ENCODE measurements around the gene NSDHL. TPM values are rescaled to one million over a fixed set of nuclear protein-coding genes. Genes with fewer than 3 reads are reported as not detected.

The NSDHL gene
- total and polyA plus RNA-seq, 2 experiments from 2014 or later = 46.2 to 62.9 TPM

GRCh38 chrX:152817078-152817764 is 13.6 kb upstream of the NSDHL start:
- Histone ChIP-seq H2AFZ (no peak overlapping the region), H3K27ac (no peak overlapping the region), H3K79me2 (no peaks in the 10 kb centered on the region), H3K9me3 (ENCODE audit: low read depth) (no peaks in the 10 kb centered on the region), H3K9me2 (replicated peaks; ENCODE audit: insufficient read depth) (no peaks in the 10 kb centered on the region), H3K27me3 (no peaks in the 10 kb centered on the region), H3K4me2 (no peak overlapping the region), H3K4me3 (no peak overlapping the region), H3K36me3 (replicated peaks; ENCODE audit: insufficient read depth, low read depth) (no peaks in the 10 kb centered on the region), H4K20me1 (ENCODE audit: insufficient read depth, poor library complexity, severe bottlenecking) (no peaks in the 10 kb centered on the region), H3K4me1 (ENCODE audit: insufficient read depth) (peaks cover 6% of the 10 kb centered on the region)
- TF ChIP-seq, protein P1, sequence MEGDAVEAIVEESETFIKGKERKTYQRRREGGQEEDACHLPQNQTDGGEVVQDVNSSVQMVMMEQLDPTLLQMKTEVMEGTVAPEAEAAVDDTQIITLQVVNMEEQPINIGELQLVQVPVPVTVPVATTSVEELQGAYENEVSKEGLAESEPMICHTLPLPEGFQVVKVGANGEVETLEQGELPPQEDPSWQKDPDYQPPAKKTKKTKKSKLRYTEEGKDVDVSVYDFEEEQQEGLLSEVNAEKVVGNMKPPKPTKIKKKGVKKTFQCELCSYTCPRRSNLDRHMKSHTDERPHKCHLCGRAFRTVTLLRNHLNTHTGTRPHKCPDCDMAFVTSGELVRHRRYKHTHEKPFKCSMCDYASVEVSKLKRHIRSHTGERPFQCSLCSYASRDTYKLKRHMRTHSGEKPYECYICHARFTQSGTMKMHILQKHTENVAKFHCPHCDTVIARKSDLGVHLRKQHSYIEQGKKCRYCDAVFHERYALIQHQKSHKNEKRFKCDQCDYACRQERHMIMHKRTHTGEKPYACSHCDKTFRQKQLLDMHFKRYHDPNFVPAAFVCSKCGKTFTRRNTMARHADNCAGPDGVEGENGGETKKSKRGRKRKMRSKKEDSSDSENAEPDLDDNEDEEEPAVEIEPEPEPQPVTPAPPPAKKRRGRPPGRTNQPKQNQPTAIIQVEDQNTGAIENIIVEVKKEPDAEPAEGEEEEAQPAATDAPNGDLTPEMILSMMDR (IDR thresholded peaks at IDR 0.05; ENCODE audit: poor library complexity) = peak; percentile 63
- TF ChIP-seq EZH2phosphoT487 (IDR thresholded peaks at IDR 0.05; ENCODE audit: low read depth, severe bottlenecking, unreplicated experiment) = no peak
- WGBS (ENCODE audit: low lambda C conversion rate, missing lambda C conversion rate) = 40% methylated on average over 6 of the region's 6 CpGs
- DNase-seq (ENCODE audit: low spot score) = peak; percentile 46

GRCh38 chrX:152818356-152818755 is 12.5 kb upstream of the NSDHL start:
- no peaks in the 10 kb centered on the region for H4K20me1 ChIP-seq (ENCODE audit: insufficient read depth, poor library complexity, severe bottlenecking)
- WGBS (ENCODE audit: low lambda C conversion rate, missing lambda C conversion rate) = 73% methylated on average over 5 of the region's 5 CpGs
- TF ChIP-seq, protein P1 (IDR thresholded peaks at IDR 0.05; ENCODE audit: poor library complexity) = no peak
- no peak for TF ChIP-seq EZH2phosphoT487 (IDR thresholded peaks at IDR 0.05; ENCODE audit: low read depth, severe bottlenecking, unreplicated experiment)
- no peak for TF ChIP-seq EZH2 (IDR thresholded peaks at IDR 0.05; ENCODE audit: borderline replicate concordance)
- H3K27me3 ChIP-seq = no peaks in the 10 kb centered on the region
- no peak overlapping the region for H2AFZ ChIP-seq
- H3K79me2 ChIP-seq = no peaks in the 10 kb centered on the region
- no peak overlapping the region for H3K4me2 ChIP-seq
- DNase-seq (ENCODE audit: low spot score) = no peak
- H3K4me1 ChIP-seq (ENCODE audit: insufficient read depth) = peaks cover 6% of the 10 kb centered on the region
- H3K27ac ChIP-seq = no peak overlapping the region
- H3K4me3 ChIP-seq = no peak overlapping the region
- H3K9me2 ChIP-seq (replicated peaks; ENCODE audit: insufficient read depth) = no peaks in the 10 kb centered on the region
- H3K9me3 ChIP-seq (ENCODE audit: low read depth) = no peaks in the 10 kb centered on the region
- no peaks in the 10 kb centered on the region for H3K36me3 ChIP-seq (replicated peaks; ENCODE audit: insufficient read depth, low read depth)

DNA sequence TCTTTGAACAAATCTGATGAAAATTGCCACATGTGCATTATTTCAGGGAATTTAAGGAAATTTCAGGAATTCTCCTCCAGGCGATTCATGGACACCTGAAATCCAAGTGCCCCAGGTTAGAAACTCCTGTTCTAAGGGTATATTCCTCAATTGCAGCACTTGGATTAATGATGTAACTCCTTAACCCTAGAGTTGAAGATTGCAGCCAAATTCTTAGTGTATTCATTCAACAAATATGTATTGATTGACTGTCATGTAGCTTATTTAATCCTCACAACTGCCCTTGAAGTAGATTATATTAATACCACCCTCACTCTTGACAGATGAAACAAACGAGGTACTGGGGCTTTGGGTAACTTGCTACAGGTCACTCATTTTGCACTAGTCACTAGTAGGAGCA is 11.6 kb upstream of the NSDHL start:
- H3K4me2 ChIP-seq = no peak overlapping the region
- no peak overlapping the region for H3K27ac ChIP-seq
- no peaks in the 10 kb centered on the region for H3K4me1 ChIP-seq (ENCODE audit: insufficient read depth)
- no peaks in the 10 kb centered on the region for H3K27me3 ChIP-seq
- WGBS (ENCODE audit: low lambda C conversion rate, missing lambda C conversion rate) = 62% methylated on average over 2 of the region's 2 CpGs
- H3K9me3 ChIP-seq (ENCODE audit: low read depth) = no peaks in the 10 kb centered on the region
- H3K9me2 ChIP-seq (replicated peaks; ENCODE audit: insufficient read depth) = no peaks in the 10 kb centered on the region
- H4K20me1 ChIP-seq (ENCODE audit: insufficient read depth, poor library complexity, severe bottlenecking) = no peaks in the 10 kb centered on the region
- TF ChIP-seq EZH2phosphoT487 (IDR thresholded peaks at IDR 0.05; ENCODE audit: low read depth, severe bottlenecking, unreplicated experiment) = no peak
- TF ChIP-seq, protein P1 (IDR thresholded peaks at IDR 0.05; ENCODE audit: poor library complexity) = no peak
- TF ChIP-seq EZH2 (IDR thresholded peaks at IDR 0.05; ENCODE audit: borderline replicate concordance) = no peak
- DNase-seq (ENCODE audit: low spot score) = no peak
- H3K36me3 ChIP-seq (replicated peaks; ENCODE audit: insufficient read depth, low read depth) = no peaks in the 10 kb centered on the region
- H3K4me3 ChIP-seq = no peak overlapping the region
- no peaks in the 10 kb centered on the region for H3K79me2 ChIP-seq
- H2AFZ ChIP-seq = no peak overlapping the region

Data from hepatocyte (in vitro differentiated cells).